Liver (tissue), 9 donors: ENCODE results near the gene LAMA5. TPM values are rescaled to one million over a fixed set of nuclear protein-coding genes. Genes with fewer than 3 reads are reported as not detected.

Experiments
- DNase-seq: peaks from one replicate; pipeline ENCODE4 v3.0.0-alpha.2; 2017; ENCODE audit warnings: low spot score
- H3K27ac ChIP-seq, 2 donors: one replicate each; pipeline ENCODE4 v1.7.0; 2013; ENCODE audit warnings: inconsistent platforms in 2 of 2, low read length in 2 of 2, control low read depth in 1 of 2, low read depth in 1 of 2, mild to moderate bottlenecking in 1 of 2
- H3K27me3 ChIP-seq, 4 donors: one replicate each; pipeline versions ENCODE4 v1.6.1 to v1.7.0; 2013; ENCODE audit warnings: low read length in 3 of 4, inconsistent platforms in 1 of 4, mild to moderate bottlenecking in 1 of 4, moderate library complexity in 1 of 4; ENCODE audit not compliant: control insufficient read depth in 4 of 4, insufficient read depth in 4 of 4
- H3K36me3 ChIP-seq, 4 donors: one replicate each; pipeline versions ENCODE4 v1.6.1 to v1.7.0; 2013; ENCODE audit warnings: low read length in 3 of 4, mild to moderate bottlenecking in 3 of 4, low read depth in 1 of 4, moderate library complexity in 1 of 4; ENCODE audit not compliant: control insufficient read depth in 4 of 4, insufficient read depth in 3 of 4
- H3K4me1 ChIP-seq, 4 donors: one replicate each; pipeline versions ENCODE4 v1.6.1 to v1.7.0; 2013; ENCODE audit warnings: low read length in 3 of 4, mild to moderate bottlenecking in 3 of 4, moderate library complexity in 1 of 4; ENCODE audit not compliant: control insufficient read depth in 4 of 4, insufficient read depth in 4 of 4
- H3K4me3 ChIP-seq, 3 donors: one replicate each; pipeline versions ENCODE4 v1.6.1 to v1.7.0; 2013; ENCODE audit warnings: low read length in 3 of 3, control low read depth in 1 of 3, low read depth in 1 of 3, mild to moderate bottlenecking in 1 of 3
- H3K9ac ChIP-seq, 2 donors: one replicate each; pipeline ENCODE4 v1.7.0; 2013; ENCODE audit warnings: low read length in 2 of 2, mild to moderate bottlenecking in 2 of 2, moderate library complexity in 2 of 2, control low read depth in 1 of 2, low read depth in 1 of 2
- H3K9me3 ChIP-seq, 4 donors: one replicate each; pipeline versions ENCODE4 v1.6.1 to v1.7.0; 2013; ENCODE audit warnings: low read length in 3 of 4; ENCODE audit not compliant: control insufficient read depth in 4 of 4
- FOXA1 ChIP-seq: IDR thresholded peaks from 2 replicates; pipeline ENCODE4 v1.6.1; 2016; ENCODE audit warnings: antibody characterized with exemption
- FOXA2 ChIP-seq: IDR thresholded peaks from 2 replicates; pipeline ENCODE4 v1.6.1; 2016; ENCODE audit warnings: antibody characterized with exemption
- GABPA ChIP-seq, 2 donors: IDR thresholded peaks in 1 of 2; conservative IDR thresholded peaks in 1 of 2; 2 replicates each; pipeline ENCODE4 v1.6.1; 2016; ENCODE audit warnings: antibody characterized with exemption in 2 of 2, mild to moderate bottlenecking in 1 of 2, moderate library complexity in 1 of 2
- HNF4G ChIP-seq: IDR thresholded peaks from 2 replicates; pipeline ENCODE4 v1.6.1; 2016; ENCODE audit warnings: antibody characterized with exemption
- JUND ChIP-seq, 2 donors: IDR thresholded peaks; 2 replicates each; pipeline ENCODE4 v1.6.1; 2016; ENCODE audit warnings: antibody characterized with exemption in 2 of 2
- TAF1 ChIP-seq: conservative IDR thresholded peaks from 2 replicates; pipeline ENCODE4 v1.6.1; 2016; ENCODE audit warnings: antibody characterized with exemption, mild to moderate bottlenecking
- YY1 ChIP-seq: IDR thresholded peaks from 2 replicates; pipeline ENCODE4 v1.6.1; 2016; ENCODE audit warnings: antibody characterized with exemption, mild to moderate bottlenecking
- WGBS: extraction: QIAGEN DNeasy Blood & Tissue Kit; methylation state at CpG from one replicate; pipeline ENCODE4 v1.1.7; 2013; 5-methylcytosine and 5-hydroxymethylcytosine counted together
- polyA plus RNA-seq, 2 donors: library from polyadenylated mRNA; stranded (reverse) in 1 of 2; unstranded in 1 of 2; fragments of 200-250 nt in 1 of 2; fragments of >200 nt in 1 of 2; fragmentation: Nextera tagmentation in 1 of 2; extraction: Ambion mirVana in 1 of 2; gene quantifications; one replicate each; pipeline versions ENCODE4 v1.2.1 to v1.2.3, GENCODE V29; 2013 to 2015
- total RNA-seq, 2 donors: library from RNA; depleted of rRNA; stranded (reverse); fragments of >200 nt; gene quantifications; one replicate each; pipeline ENCODE4 v1.2.3, GENCODE V29; 2014
- TF ChIP-seq, protein P1 (sequence below): IDR thresholded peaks from 2 replicates; pipeline ENCODE4 v1.6.1; 2016; ENCODE audit warnings: antibody characterized with exemption, mild to moderate bottlenecking
- TF ChIP-seq, protein P2 (sequence below): IDR thresholded peaks from 2 replicates; pipeline ENCODE4 v1.6.1; 2016; ENCODE audit warnings: antibody characterized with exemption
- TF ChIP-seq, protein P3 (sequence below): fragments of 150-350 bp; IDR thresholded peaks from 2 replicates; pipeline ENCODE4 v1.5.1; 2017; ENCODE audit warnings: improper control_type of control experiment, low read depth, low read length; ENCODE audit not compliant: missing input control
- donor health status: healthy.
- donor health status: healthy.
- donor health status: healthy.
- donor health status: healthy.
- donor health status: healthy.

LAMA5 gene
- total and polyA plus RNA-seq, 4 donors = 3.6 to 40.2 (median 13.7) TPM

- H3K27ac ChIP-seq = no peak overlapping the region
- H3K27me3 ChIP-seq = no peaks in the 10 kb centered on the region
- no peak overlapping the region for H3K4me3 ChIP-seq
- H3K9me3 ChIP-seq = no peaks in the 10 kb centered on the region
- H3K36me3 ChIP-seq = peaks cover 17 to 51% (median 37%) of the 10 kb centered on the region in 4 donors
- no peak overlapping the region for H3K9ac ChIP-seq
- 97% methylated on average over 7 of the region's 7 CpGs for WGBS
- no peak for DNase-seq
- peaks cover 0 to 10% (median 6%) of the 10 kb centered on the region in 4 donors for H3K4me1 ChIP-seq
- TF ChIP-seq GABPA (IDR thresholded peaks at IDR 0.05 in 1 of 2, conservative IDR thresholded peaks at IDR 0.05 in 1 of 2) = no peak
- TF ChIP-seq, protein P1, sequence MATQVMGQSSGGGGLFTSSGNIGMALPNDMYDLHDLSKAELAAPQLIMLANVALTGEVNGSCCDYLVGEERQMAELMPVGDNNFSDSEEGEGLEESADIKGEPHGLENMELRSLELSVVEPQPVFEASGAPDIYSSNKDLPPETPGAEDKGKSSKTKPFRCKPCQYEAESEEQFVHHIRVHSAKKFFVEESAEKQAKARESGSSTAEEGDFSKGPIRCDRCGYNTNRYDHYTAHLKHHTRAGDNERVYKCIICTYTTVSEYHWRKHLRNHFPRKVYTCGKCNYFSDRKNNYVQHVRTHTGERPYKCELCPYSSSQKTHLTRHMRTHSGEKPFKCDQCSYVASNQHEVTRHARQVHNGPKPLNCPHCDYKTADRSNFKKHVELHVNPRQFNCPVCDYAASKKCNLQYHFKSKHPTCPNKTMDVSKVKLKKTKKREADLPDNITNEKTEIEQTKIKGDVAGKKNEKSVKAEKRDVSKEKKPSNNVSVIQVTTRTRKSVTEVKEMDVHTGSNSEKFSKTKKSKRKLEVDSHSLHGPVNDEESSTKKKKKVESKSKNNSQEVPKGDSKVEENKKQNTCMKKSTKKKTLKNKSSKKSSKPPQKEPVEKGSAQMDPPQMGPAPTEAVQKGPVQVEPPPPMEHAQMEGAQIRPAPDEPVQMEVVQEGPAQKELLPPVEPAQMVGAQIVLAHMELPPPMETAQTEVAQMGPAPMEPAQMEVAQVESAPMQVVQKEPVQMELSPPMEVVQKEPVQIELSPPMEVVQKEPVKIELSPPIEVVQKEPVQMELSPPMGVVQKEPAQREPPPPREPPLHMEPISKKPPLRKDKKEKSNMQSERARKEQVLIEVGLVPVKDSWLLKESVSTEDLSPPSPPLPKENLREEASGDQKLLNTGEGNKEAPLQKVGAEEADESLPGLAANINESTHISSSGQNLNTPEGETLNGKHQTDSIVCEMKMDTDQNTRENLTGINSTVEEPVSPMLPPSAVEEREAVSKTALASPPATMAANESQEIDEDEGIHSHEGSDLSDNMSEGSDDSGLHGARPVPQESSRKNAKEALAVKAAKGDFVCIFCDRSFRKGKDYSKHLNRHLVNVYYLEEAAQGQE = no peak
Measured at GRCh38 chr20:62282103-62282502, 85.0 kb downstream of the LAMA5 start.

DNA sequence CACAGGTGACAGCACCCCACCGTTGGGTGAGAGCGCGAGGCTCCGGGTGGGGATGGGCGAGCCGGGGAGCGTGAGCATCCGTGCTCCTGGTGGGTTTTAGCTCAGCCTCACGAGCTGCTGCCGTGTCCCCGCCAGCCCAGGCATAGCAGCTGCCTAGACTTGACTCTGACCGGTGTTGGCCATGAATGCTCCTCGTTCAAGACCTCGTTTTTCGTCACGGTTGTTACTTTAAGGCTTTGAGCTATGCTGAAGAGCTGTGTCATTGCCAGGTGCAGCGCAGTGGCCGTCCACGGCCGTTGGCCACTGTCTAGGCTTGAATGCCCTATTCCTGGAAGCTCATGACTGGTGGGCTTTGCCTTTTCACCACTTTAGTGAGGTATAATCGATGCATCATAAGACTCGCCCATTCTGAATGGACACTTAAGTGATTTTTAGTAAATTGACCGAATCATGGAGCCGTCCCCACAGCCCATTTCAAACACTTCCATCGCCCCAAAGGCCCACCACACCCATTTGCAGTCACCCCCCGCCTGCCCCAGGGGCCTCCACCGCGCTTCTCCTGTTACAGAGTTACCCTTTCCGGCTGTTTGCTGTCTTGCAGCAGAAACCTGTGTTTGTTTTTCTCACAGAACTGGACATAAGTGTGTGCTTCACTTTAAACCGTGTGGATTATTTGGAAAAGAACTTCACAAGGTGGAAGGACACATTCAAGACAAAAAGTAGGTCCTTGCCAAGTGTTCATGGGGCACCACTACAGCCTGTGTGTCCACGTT, 85.8 kb downstream of the LAMA5 start:
- no peak for DNase-seq
- Histone ChIP-seq H3K27ac (no peak overlapping the region), H3K36me3 (peaks cover 13 to 51% (median 34%) of the 10 kb centered on the region in 4 donors), H3K4me3 (no peak overlapping the region), H3K9me3 (no peaks in the 10 kb centered on the region), H3K27me3 (no peaks in the 10 kb centered on the region), H3K4me1 (peaks cover 0 to 10% (median 5%) of the 10 kb centered on the region in 4 donors), H3K9ac (no peak overlapping the region)
- 97% methylated on average over 31 of the region's 31 CpGs for WGBS
- TF ChIP-seq JUND (IDR thresholded peaks at IDR 0.05) = no peak

GRCh38 chr20:62280303-62280702, 86.8 kb downstream of the LAMA5 start:
- no peak overlapping the region for H3K9ac ChIP-seq
- WGBS = 90% methylated on average over 4 of the region's 4 CpGs

More at GRCh38 chr20:62280303-62280702, 86.8 kb downstream of the LAMA5 start:
- Histone ChIP-seq H3K27me3 (no peaks in the 10 kb centered on the region), H3K4me1 (peaks cover 0 to 3% (median 1%) of the 10 kb centered on the region in 4 donors), H3K4me3 (no peak overlapping the region), H3K27ac (no peak overlapping the region), H3K36me3 (peaks cover 13 to 54% (median 31%) of the 10 kb centered on the region in 4 donors), H3K9me3 (no peaks in the 10 kb centered on the region)
- DNase-seq = no peak
- TF ChIP-seq, protein P2, sequence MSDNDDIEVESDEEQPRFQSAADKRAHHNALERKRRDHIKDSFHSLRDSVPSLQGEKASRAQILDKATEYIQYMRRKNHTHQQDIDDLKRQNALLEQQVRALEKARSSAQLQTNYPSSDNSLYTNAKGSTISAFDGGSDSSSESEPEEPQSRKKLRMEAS = no peak
- TF ChIP-seq, protein P3, sequence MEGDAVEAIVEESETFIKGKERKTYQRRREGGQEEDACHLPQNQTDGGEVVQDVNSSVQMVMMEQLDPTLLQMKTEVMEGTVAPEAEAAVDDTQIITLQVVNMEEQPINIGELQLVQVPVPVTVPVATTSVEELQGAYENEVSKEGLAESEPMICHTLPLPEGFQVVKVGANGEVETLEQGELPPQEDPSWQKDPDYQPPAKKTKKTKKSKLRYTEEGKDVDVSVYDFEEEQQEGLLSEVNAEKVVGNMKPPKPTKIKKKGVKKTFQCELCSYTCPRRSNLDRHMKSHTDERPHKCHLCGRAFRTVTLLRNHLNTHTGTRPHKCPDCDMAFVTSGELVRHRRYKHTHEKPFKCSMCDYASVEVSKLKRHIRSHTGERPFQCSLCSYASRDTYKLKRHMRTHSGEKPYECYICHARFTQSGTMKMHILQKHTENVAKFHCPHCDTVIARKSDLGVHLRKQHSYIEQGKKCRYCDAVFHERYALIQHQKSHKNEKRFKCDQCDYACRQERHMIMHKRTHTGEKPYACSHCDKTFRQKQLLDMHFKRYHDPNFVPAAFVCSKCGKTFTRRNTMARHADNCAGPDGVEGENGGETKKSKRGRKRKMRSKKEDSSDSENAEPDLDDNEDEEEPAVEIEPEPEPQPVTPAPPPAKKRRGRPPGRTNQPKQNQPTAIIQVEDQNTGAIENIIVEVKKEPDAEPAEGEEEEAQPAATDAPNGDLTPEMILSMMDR = no peak
- TF ChIP-seq TAF1 (no peak), YY1 (no peak), FOXA1 (no peak), HNF4G (no peak), GABPA (IDR thresholded peaks at IDR 0.05 in 1 of 2, conservative IDR thresholded peaks at IDR 0.05 in 1 of 2) (no peak), FOXA2 (no peak)
